Stimulated activated CD4-positive, alpha-beta T cell treated with anti-CD3 and anti-CD28 coated beads, Interleukin-15, amount 100 ng/mL, for 24 hours (primary cell): ENCODE measurements around the gene G6PD.
"Not testable (repeated sequence)": the region's sequence is repeated elsewhere in the genome, so short reads cannot be mapped to it uniquely, and the experiment has no call there.

Source experiments
- DNase-seq: peaks from one replicate; pipeline ENCODE4 v3.0.0-alpha.2; 2020

Gene G6PD

GRCh38 chrX:154546354-154547244, at the start of gene G6PD:
Gene G6PD (minus strand): TSS chrX:154546846. CDS start chrX:154546155, 691 bp downstream.
- DNase-seq = peak; percentile 82

- no peak for DNase-seq
Observed at GRCh38 chrX:154595559-154596249, 49.1 kb upstream of the G6PD start.

GRCh38 chrX:154594491-154594890, 47.8 kb upstream of the G6PD start:
- no peak for DNase-seq

- no peak for DNase-seq
Observed at GRCh38 chrX:154593201-154593600, 46.6 kb upstream of the G6PD start.

GRCh38 chrX:154592505-154592904, 45.9 kb upstream of the G6PD start:
- no peak for DNase-seq

GRCh38 chrX:154590415-154590814, 43.8 kb upstream of the G6PD start:
- not testable (repeated sequence) for DNase-seq

- DNase-seq = not testable (repeated sequence)
Observed at GRCh38 chrX:154584585-154585183, 38.0 kb upstream of the G6PD start, which contains the start of gene CTAG1A. Gene CTAG1A (plus strand): TSS chrX:154585133. CDS start chrX:154585207, 74 bp downstream.

- DNase-seq = not testable (repeated sequence)
Observed at GRCh38 chrX:154582994-154583393, 36.3 kb upstream of the G6PD start.

GRCh38 chrX:154575076-154575475, 28.4 kb upstream of the G6PD start:
- DNase-seq = not testable (repeated sequence)

- not testable (repeated sequence) for DNase-seq
Observed at GRCh38 chrX:154573061-154573460, 26.4 kb upstream of the G6PD start.

- not testable (repeated sequence) for DNase-seq
Observed at GRCh38 chrX:154570361-154570760, 23.7 kb upstream of the G6PD start.

- not testable (repeated sequence) for DNase-seq
Observed at GRCh38 chrX:154562295-154562694, 15.6 kb upstream of the G6PD start.

GRCh38 chrX:154560326-154560725, 13.7 kb upstream of the G6PD start:
- DNase-seq = not testable (repeated sequence)

GRCh38 chrX:154558896-154559295, 12.2 kb upstream of the G6PD start:
- DNase-seq = not testable (repeated sequence)

- DNase-seq = not testable (repeated sequence)
Observed at GRCh38 chrX:154558060-154558690, 11.5 kb upstream of the G6PD start.

- DNase-seq = not testable (repeated sequence)
Observed at GRCh38 chrX:154552112-154552806, 5.6 kb upstream of the G6PD start.

GRCh38 chrX:154549766-154550165, 3.1 kb upstream of the G6PD start:
- DNase-seq = no peak

GRCh38 chrX:154548028-154548316, 1.3 kb upstream of the G6PD start:
- DNase-seq = no peak

GRCh38 chrX:154547245-154548027, 790 bp upstream of the G6PD start, which contains the start of gene IKBKG:
Gene IKBKG (plus strand): TSS chrX:154547620. CDS start chrX:154552003, 4,383 bp downstream.
- peak; percentile 89 for DNase-seq

- DNase-seq = no peak
Observed at GRCh38 chrX:154545673-154546274, 872 bp downstream of the G6PD start.
